Uterus (tissue), 2 donors: ENCODE measurements around the gene MUC5B.

Experiments
- CTCF ChIP-seq, 4 experiments: fragments of 200-600 bp in 2 of 4; fragments of 450-650 bp in 2 of 4; sonication (generic) in 2 of 4; IDR thresholded peaks; one replicate each; pipeline ENCODE4 v1.5.1; 2016 to 2019; ENCODE audit warnings: antibody characterized with exemption in 4 of 4, mild to moderate bottlenecking in 2 of 4, moderate library complexity in 1 of 4
- POLR2A ChIP-seq, 2 donors: fragments of 450-650 bp; IDR thresholded peaks; one replicate each; pipeline ENCODE4 v1.6.1; 2016; ENCODE audit warnings: antibody characterized with exemption in 2 of 2, mild to moderate bottlenecking in 1 of 2, moderate library complexity in 1 of 2

GRCh38 chr11:1230121-1230455 is 7.2 kb downstream of the MUC5B start:
- no peak for TF ChIP-seq CTCF (IDR thresholded peaks at IDR 0.05)
- TF ChIP-seq POLR2A (IDR thresholded peaks at IDR 0.05), result no peak
